Activated CD8-positive, alpha-beta memory T cell treated with anti-CD3 and anti-CD28 coated beads for 36 hours (primary cell): ENCODE data around the gene RABGAP1L. TPM values are rescaled to one million over a fixed set of nuclear protein-coding genes. Genes with fewer than 3 reads are reported as not detected.
"Not testable (repeated sequence)": the region's sequence is repeated elsewhere in the genome, so short reads cannot be mapped to it uniquely, and the experiment has no call there.

Experiments used
- CTCF ChIA-PET: fragments of 350-600 bp; sonication (Branson Sonifier 250); formaldehyde crosslinking; loops from one replicate; lab custom pipeline; 2021; ENCODE audit warnings: antibody characterized with exemption; lab: Charles Lee
- POLR2A ChIA-PET: fragments of 350-600 bp; sonication (Branson Sonifier 250); formaldehyde crosslinking; loops from one replicate; lab custom pipeline; 2021; ENCODE audit warnings: antibody characterized with exemption; lab: Charles Lee
- total RNA-seq, 2 experiments: library from RNA; stranded (reverse); gene quantifications; one replicate each; pipeline ENCODE4 v1.2.3, GENCODE V29; 2021

RABGAP1L gene
- total RNA-seq, 2 experiments from 2014 or later: 31.8 to 33.4 TPM

GRCh38 chr1:174656409-174657059 is 497.2 kb downstream of the RABGAP1L start:
- POLR2A ChIA-PET: no interaction called here
- CTCF ChIA-PET: no interaction called here

- POLR2A ChIA-PET: no interaction called here
- CTCF ChIA-PET: no interaction called here
Observed at GRCh38 chr1:174657411-174657810, 498.1 kb downstream of the RABGAP1L start.

GRCh38 chr1:174657893-174658292 is 498.6 kb downstream of the RABGAP1L start:
- ChIA-PET CTCF (no interaction called here), POLR2A (no interaction called here)

- POLR2A ChIA-PET: no interaction called here
Observed at GRCh38 chr1:174659823-174660222, 500.5 kb downstream of the RABGAP1L start.

GRCh38 chr1:174660476-174660875 is 501.2 kb downstream of the RABGAP1L start:
- ChIA-PET CTCF (no interaction called here), POLR2A (no interaction called here)

More at GRCh38 chr1:174659823-174660222, 500.5 kb downstream of the RABGAP1L start:
- CTCF ChIA-PET: no interaction called here

- CTCF ChIA-PET: no interaction called here
- POLR2A ChIA-PET: no interaction called here
Observed at GRCh38 chr1:174663358-174663757, 504.0 kb downstream of the RABGAP1L start.

GRCh38 chr1:174666248-174666647 is 506.9 kb downstream of the RABGAP1L start:
- CTCF ChIA-PET: no interaction called here

GRCh38 chr1:174671826-174672225 is 512.5 kb downstream of the RABGAP1L start:
- POLR2A ChIA-PET: no interaction called here
- CTCF ChIA-PET: no interaction called here

More at GRCh38 chr1:174666248-174666647, 506.9 kb downstream of the RABGAP1L start:
- POLR2A ChIA-PET: no interaction called here

GRCh38 chr1:174676856-174677255 is 517.5 kb downstream of the RABGAP1L start:
- ChIA-PET CTCF (no interaction called here), POLR2A (no interaction called here)

GRCh38 chr1:174678657-174679056 is 519.3 kb downstream of the RABGAP1L start:
- CTCF ChIA-PET: no interaction called here
- POLR2A ChIA-PET: no interaction called here

GRCh38 chr1:174680101-174680500 is 520.8 kb downstream of the RABGAP1L start:
- ChIA-PET POLR2A (no interaction called here), CTCF (no interaction called here)

- ChIA-PET CTCF (no interaction called here), POLR2A (no interaction called here)
Observed at GRCh38 chr1:174682419-174683008, 523.2 kb downstream of the RABGAP1L start.

GRCh38 chr1:174686213-174686612 is 526.9 kb downstream of the RABGAP1L start:
- CTCF ChIA-PET: no interaction called here
- POLR2A ChIA-PET: interaction anchor here (0.5 kb wide), 1 partner anchor 687 kb away, joined by 4 read pairs; no protein-coding TSS in a partner anchor

GRCh38 chr1:174689524-174689923 is 530.2 kb downstream of the RABGAP1L start:
- POLR2A ChIA-PET: no interaction called here
- CTCF ChIA-PET: no interaction called here

GRCh38 chr1:174690266-174690665 is 530.9 kb downstream of the RABGAP1L start:
- POLR2A ChIA-PET: no interaction called here
- CTCF ChIA-PET: no interaction called here

GRCh38 chr1:174692313-174692712 is 533.0 kb downstream of the RABGAP1L start:
- ChIA-PET CTCF (no interaction called here), POLR2A (no interaction called here)

GRCh38 chr1:174693085-174693484 is 533.8 kb downstream of the RABGAP1L start:
- POLR2A ChIA-PET: no interaction called here
- CTCF ChIA-PET: no interaction called here

- CTCF ChIA-PET, POLR2A ChIA-PET: not testable (repeated sequence)
Observed at GRCh38 chr1:174693539-174693938, 534.2 kb downstream of the RABGAP1L start.

- POLR2A ChIA-PET: no interaction called here
- CTCF ChIA-PET: no interaction called here
Observed at GRCh38 chr1:174696026-174696821, 536.9 kb downstream of the RABGAP1L start.

- CTCF ChIA-PET: no interaction called here
Observed at GRCh38 chr1:174700314-174700713, 541.0 kb downstream of the RABGAP1L start.

More at GRCh38 chr1:174700314-174700713, 541.0 kb downstream of the RABGAP1L start:
- POLR2A ChIA-PET: no interaction called here
